ENCODE results near the gene NOS2.
"Not testable (repeated sequence)": the region's sequence is repeated elsewhere in the genome, so short reads cannot be mapped to it uniquely, and the experiment has no call there.

Gene NOS2

DNA sequence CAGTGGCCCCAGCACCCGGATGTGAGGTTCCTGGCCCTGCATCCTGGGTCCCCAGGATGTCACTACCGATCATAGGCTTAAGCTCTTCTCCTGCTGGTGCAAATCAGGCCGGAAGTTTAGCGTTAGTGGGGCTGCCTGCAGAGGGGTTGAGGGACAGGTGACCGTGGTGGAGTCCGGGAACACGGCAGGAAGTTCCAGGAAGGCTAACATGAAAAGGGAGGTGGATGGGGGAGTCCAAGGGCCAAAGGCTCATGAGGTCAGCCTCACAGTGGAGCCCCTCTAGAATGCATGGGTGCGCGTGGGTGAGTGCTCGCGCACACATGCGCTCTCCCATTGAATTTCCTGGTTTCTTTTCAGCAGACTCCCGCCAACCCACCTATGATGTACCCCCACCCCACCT, 46.6 kb downstream of the NOS2 start:
- not testable (repeated sequence) for DNase-seq

DNA sequence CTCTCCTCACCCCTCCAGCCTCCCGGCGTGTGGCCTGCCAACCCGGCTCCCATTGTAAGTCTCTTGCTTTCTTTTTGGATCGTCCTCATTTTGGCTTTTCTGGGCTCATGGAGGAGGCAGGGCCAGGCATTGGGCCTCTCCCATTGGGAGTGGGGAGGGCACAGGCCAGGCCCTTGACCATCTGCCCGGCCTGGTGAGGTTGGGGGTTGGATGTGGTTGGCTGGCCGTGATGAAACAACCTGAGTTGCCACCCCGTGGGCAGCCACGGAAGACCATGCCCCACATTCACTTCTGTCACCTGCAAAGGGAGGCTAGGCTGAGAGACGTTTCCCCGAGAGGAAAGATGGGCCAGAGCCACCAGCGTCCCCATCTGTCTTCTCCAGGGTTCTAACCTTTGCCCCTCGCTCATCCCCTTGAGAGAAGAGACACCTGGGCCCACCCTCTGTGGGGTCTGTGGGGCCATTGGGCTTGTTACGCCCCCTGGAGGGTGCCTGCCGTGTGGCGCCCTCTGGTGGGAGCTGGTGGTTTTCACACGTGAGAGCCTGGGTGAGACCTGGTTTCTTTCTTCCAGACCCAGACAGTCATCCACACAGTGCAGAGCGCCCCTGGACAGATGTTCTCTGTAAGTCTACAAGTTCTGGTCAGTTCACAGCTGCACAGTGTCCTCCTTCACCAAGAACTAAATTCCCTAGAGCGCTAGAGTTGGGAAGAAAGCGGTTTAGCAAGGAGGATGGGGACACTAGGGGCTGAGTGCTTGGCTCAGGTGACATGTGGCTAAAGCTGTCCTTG, 47.3 kb downstream of the NOS2 start:
- DNase-seq = not testable (repeated sequence)

DNA sequence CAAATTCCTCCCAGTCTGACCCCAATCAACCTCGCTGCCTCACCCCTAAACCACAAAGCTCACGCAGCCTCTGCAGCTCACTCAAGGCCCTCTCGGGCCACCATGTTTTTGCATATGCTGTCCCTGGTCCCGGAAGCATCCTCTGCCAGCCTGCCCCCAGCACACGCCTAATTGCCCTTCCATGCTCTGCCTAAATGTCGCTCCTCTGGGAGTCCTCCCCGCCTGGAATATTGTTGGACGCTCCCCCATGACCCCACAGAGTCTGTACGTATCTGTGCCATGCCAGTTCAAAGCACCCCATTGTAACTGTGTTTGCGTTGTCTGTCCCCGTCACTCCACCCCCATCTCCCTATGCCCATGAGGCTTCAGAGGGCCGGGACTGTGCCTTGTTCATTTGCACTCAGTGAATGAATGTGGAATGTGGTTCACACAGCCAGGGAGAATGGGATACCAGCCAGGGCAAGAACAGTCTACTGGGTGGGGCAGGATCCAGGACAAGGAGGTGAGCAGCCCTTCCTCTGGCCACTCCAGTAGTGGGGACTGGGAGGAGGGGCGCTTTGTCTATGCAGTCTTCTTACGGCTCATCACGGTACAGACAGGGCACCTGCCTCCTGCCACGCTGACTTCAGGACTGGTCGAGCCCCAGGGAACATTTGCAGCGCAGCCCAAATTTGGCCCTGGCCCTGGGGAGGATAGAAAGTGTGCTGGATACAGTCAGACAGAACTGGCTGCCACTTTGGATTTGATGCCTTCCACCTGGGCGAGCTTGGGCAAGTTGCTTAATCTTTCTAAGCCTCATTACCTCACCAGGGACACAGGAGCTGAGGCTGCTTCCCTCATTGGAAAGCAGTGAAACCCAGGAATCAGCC, 48.5 kb downstream of the NOS2 start:
- DNase-seq = no peak

DNA sequence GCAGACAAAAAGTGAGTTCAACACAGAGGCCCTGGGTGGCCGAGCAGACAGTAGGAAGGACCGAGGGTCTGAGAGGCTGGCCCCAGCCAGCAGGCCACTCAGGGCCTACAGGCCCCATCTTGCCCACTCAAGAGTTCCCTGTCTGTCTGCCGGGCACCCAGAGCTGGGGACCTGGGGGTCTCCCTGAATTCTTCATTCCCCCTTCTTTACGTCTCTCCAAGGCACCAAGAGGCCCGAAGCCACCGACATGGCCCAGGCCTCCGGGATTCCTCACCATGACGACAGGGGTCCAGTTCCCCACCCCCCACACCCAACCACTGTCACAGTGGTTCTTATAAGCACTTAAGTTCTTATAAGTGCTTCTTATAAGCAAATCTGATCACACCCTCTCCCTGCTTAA, 49.2 kb downstream of the NOS2 start:
- no peak for DNase-seq

DNA sequence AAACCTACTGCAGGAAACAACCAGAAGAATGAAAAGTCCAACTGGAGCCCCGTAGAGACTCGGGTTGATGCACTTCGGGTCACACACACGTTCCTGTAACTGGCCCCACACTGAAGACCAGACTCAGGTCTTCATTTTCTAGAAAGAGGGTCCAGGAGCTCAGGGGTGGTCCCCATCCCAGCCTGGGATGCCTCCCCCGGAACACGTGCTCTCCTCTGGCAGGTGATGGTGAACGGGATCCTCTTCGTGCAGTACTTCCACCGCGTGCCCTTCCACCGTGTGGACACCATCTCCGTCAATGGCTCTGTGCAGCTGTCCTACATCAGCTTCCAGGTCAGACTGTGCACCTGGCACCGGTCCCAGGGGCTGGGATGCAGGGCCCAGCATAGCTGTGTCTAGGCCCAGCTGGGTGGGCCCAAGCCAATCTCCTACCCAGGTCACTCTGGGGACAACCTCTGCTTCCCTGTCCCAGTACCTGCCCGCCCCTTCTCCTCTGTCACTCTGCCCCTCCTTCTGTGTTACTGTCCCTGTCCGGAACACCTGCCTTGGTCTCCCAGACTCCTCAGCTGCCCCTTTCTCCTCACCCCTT, 50.7 kb downstream of the NOS2 start:
- not testable (repeated sequence) for DNase-seq

DNA sequence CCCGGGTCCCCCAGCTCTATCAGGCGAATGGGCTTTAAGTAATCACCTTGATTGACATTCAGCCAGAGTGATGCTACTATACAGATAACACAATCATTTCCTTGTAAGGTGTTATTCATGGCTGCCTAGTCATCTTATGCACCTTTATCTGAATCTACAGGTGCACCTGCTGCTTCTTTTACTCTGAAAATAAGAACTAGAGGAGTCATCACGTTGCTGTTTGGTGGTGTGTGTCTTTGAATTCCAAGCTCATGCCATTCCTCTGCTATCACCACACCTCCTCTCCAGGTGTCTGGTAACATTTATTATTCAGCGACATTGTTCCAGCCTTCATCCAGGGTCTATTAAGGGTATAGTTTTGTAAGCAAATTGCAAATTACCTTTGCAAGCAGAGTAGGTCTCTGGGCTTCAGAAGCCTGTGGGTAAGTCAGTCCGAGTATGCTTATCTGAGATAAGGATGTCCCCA, 51.9 kb downstream of the NOS2 start:
- DNase-seq = no peak

DNA sequence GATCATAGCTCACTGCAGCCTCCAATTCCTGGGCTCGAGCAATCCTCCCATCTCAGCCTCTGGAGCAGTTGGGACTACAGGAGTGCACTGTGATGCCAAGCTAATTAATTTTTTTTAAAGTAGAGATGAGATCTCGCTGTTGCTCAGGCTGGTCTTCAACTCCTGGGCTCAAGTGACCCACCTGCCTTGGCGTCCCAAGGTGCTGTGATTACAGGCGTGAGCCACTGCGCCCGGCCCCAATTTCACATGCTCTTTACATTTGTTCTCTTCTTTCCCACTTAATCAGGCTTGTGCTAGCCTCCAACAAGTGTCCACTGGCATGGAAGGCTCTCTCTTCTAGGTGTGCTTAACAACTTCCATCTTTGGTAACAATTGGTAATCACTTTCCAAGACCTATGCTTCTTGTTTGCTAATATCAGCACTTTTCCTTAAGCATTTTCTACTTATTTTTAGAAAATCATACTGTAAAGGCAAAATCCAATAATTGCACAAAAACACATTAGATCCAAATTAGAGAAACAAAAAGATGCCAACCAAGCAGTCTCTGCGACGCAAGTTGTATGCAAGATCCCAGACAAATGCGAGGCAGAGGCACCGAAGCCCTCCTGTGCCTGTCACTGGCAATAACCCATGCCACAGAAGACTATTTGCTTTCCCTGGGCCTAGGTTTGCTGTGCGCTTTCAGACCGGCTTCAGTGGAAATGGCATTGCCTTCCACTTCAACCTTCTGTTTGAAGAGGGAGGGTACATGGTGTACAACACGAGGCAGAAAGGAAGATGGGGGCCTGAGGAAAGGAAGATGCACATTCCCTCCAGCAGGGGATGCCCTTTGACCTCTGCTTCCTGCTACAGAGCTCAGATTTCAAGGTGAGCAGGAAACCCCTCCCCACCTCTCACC, 52.6 kb downstream of the NOS2 start:
- no peak for DNase-seq

DNA sequence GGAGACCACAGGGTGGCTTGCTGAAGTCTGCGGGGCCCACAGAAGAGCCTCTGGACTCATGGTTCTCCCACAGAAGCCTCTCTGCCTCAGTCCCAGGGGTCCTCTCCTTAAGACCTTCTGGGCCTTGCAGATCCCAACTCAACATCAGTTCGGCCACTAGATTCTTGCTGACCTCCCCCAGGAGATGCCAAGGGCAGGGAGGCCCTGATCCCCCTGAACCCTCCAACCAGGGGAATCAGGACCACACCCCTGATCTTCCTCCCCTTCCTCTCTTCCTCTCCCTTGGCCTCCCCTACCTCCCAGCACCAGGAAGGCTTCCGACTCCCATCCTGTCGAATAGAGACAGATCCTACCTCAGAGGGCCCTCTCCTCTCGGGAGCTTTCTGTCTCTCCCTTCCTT, 53.4 kb downstream of the NOS2 start:
- no peak for DNase-seq

DNA sequence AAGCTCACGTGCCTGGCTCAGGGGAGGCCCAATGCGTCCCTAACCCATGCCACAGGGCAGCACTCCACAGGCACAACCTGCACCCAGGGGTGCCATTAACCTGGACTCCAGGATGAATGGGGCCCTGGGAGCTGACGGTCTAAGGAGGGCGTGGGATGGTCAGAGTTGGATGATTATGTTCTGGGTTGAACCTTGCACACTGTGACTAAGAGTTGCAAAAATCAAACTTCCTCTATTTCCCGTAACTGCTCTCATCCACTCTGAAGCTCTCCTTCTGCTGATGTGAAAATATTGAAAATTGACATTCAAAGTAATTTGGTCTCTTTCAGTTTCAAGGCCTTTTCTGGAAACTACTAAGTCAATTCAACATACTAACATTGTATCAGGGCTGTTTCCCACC, 54.0 kb downstream of the NOS2 start:
- not testable (repeated sequence) for DNase-seq

DNA sequence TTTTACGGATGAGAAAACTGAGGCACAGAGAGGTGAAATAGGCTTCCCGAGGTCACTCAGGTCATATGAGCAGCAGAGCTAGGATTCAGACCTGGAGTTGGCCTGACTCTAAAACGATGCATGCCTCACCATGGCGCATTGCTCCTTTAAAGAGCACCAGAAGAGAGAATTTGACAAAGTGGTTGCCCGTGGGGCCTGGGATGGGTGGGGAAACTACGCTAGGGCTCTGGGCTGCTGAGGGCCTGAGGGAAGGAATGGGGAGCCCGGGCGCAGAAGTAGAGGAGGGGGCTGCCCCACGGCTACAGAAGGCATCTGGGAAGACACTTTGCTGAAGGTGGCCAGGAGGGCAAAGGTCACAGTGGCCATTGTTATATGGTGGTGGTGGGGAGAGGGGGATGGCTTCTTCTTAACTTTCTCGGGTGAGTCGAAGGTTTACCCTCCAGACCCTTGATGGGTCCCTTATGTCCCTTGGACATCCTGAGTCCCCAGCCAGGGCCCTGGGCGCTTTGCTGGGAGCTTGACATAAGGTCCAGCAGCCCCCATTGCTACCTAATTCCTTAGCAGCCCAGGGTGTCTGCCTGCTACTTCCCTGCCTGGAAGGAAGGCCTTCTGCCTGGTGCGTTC, 55.0 kb downstream of the NOS2 start:
- DNase-seq = not testable (repeated sequence)

DNA sequence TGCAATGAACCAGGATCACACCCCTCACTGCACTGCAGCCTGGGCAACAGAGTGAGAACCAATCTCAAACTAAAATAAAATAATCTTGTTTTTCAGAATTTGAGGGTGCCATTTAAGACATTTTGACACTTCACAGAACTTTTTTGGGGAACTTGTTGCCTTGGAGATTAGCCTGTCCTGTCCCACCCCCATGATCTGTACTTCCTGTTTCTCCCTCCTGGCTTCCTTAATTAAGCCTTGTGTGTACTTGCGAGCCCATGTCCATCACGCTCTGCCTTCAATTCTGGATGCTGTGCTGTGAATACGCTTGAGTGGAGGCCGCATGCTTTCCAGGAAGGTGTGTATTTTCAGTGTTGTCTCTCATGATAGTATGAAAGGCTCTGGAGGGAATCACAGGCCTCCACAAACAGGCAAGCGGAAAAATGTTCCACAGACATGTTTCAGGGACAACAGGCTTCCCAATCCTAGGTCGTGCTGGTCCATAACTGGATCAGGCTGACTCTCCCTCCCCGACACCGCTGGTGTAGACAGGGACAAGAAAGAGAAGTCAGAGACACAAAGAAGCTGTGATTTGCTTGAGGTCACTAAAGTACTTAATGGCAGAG, 56.9 kb downstream of the NOS2 start:
- no peak for DNase-seq

DNA sequence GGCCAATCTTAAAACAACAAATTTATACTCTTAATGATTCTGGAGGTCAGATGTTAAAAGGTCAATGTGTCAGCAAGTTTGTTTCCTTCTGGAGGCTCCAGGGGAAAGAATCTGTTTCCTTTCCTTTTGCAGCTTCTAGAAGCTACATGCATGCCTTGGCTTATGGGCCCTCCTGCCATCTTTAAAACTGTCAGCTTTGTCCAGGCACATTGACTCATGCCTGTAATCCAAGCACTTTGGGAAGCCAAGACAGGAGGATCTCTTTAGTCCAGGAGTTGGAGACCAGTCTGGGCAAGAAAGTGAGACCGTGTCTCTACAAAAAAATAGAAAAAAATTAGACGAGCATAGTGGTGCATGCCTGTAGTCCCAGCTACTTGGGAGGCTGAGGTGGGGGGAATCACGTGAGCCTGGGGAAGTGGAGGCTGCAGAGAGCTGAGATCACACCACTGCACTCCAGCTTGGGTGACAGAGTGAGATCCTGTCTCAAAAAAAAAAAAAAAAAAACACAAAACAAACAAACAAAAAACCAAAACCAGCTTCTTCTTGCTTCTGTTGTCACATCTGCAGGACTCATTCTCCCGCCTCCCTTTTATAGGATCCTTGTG, 58.3 kb downstream of the NOS2 start:
- no peak for DNase-seq

DNA sequence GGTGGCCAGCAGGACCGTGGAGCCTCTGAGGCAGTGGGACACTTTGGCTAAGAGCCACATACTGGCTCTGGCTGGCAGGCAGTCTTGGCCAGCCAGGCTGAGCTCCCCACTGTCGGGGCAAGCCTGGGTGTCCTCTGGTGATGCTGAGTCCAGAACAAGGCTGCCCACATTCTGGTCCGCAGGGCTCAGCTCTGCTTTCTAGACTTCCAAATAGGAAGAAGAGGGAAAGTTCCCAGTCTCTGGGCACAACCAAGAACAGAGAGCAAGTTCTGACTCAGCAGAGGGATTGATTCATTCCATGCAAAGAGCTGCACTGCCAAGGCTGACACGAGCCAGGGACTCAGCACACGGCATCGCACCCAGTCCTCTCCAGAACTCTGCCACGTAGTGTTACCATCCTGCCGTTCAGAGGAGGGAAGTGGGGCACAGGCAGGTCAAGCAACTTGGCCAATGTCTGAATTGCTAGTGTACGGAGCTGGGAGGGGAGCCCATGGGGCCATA, 58.9 kb downstream of the NOS2 start:
- no peak for DNase-seq

DNA sequence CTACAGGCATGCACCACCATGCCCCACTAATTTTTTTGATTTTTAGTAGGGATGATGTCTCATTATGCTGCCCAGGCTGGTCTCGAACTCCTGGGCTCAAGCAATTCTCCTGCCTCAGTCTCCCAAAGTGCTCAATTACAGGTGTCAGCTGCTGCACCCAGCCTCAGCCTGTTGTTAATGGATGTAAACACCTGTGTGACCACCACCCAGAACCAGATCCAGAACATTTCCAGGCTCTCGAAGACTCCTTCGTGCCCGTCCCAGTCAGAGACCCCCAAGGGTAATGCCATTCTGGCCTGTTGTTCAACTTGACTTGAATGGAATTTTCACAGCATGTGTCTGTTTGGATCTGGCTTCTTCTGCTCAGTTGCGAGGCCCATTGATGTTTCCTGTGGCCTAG, 59.8 kb downstream of the NOS2 start:
- not testable (repeated sequence) for DNase-seq

DNA sequence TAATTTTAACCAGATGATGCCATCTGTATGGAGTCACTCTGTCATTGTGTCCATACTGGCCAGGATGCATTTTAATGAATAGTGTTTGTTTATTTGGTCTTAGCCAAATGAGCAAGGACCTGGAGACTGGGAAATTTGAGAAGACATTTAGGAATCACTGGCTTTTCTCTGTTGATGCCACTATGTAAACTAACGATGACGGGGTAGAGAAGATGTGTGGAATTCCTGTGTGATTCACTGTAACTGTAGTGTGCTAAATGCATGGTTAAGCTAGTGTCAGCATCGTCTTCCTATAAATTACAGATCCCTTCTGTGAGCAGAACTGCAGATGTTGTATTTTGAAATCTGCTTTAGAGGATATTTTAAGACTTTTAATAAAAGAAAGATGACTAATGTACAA, 66.6 kb downstream of the NOS2 start:
- DNase-seq = no peak

DNA sequence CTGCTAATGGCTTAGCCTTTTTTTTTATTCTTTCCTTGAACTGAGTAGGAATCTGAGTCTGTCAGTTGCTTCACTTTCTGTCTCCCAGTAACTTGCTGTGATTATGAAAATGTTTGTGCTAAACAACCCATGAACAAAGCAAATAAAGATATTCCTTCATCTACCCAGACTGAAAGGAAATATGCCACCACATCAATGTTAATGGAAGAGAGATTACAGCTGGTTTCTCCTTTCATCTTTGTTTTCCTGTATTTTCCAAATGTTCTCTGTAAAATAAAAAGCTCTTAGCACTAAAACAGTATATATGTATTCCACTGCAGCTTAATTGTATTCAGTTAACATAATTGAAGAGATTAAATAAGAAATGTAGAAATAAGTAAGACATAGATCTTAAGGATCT, 67.6 kb downstream of the NOS2 start:
- DNase-seq = not testable (repeated sequence)

DNA sequence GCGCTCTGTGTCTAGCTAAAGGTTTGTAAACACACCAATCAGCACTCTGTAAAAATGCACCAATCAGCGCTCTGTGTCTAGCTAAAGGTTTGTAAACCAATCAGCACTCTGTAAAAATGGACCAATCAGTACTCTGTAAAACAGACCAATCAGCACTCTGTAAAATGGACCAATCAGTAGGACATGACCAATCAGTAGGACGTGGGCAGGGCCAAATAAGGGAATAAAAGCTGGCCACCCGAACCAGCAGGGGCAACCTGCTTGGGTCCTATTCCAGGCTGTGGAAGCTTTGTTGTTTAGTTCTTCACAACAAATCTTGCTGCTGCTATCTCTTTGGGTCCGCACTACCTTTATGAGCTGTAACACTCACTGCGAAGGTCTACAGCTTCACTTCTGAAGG, 74.3 kb downstream of the NOS2 start:
- DNase-seq = not testable (repeated sequence)

DNA sequence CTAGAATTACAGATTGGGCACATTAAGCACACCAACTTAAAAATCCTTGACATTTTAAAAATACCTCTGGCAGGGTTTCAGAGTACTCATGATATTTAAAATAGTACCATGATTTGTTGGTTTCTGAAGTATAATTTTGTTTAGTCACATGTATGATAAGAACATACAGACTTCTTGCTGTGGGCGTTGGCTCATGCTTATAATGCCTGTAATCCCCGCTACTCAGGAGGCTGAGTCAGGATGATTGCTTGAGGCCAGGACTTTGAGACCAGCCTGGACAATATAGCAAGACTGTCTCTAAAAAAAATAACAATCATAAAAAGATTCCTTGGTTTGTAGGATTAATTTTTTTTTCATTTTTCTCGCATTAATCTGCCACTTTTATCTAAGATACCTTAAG, 78.5 kb downstream of the NOS2 start:
- no peak for DNase-seq
